BJ (cell line): Measurements from ENCODE around the gene SEL1L3. TPM values are rescaled to one million over a fixed set of nuclear protein-coding genes. Genes with fewer than 3 reads are reported as not detected.

ENCODE experiments used
- CTCF ChIA-PET: fragments of 350-600 bp; formaldehyde crosslinking; extraction: SDS; loops from one replicate; lab custom pipeline; 2021; ENCODE audit warnings: antibody characterized with exemption, inconsistent platforms; lab: Yijun Ruan, JAX
- POLR2A ChIA-PET: fragments of 300-600 bp; sonication (Branson Sonifier 250); formaldehyde crosslinking; extraction: SDS; loops from one replicate; lab custom pipeline; 2021; ENCODE audit warnings: antibody characterized with exemption; lab: Charles Lee
- DNase-seq: peaks from one replicate; pipeline ENCODE4 v3.0.0-alpha.2; 2011; ENCODE audit warnings: low read depth
- H3K27me3 ChIP-seq: 2 replicates; pipeline ENCODE4 v1.6.0; 2011; ENCODE audit warnings: low read length; ENCODE audit not compliant: control insufficient read depth, insufficient read depth
- H3K36me3 ChIP-seq: 2 replicates; pipeline ENCODE4 v1.5.1; 2011; ENCODE audit warnings: low read length; ENCODE audit not compliant: control insufficient read depth, insufficient read depth
- H3K4me3 ChIP-seq: 2 replicates; pipeline ENCODE4 v1.5.1; 2011; ENCODE audit warnings: low read depth, mild to moderate bottlenecking, control low read depth, low read length
- polyA plus RNA-seq: library from polyadenylated mRNA; depleted of rRNA; stranded (reverse); fragments of >200 nt; gene quantifications from 2 replicates; pipeline ENCODE4 v1.2.3, GENCODE V29; 2011
- TF ChIP-seq, protein P1 (sequence below): IDR thresholded peaks from 2 replicates; pipeline ENCODE4 v1.5.1; 2011; ENCODE audit warnings: low read depth, mild to moderate bottlenecking, control low read depth, inconsistent platforms, low read length, moderate library complexity; ENCODE audit not compliant: insufficient read depth

Gene SEL1L3
- polyA plus RNA-seq, 1 experiment: 13.0 TPM

DNA sequence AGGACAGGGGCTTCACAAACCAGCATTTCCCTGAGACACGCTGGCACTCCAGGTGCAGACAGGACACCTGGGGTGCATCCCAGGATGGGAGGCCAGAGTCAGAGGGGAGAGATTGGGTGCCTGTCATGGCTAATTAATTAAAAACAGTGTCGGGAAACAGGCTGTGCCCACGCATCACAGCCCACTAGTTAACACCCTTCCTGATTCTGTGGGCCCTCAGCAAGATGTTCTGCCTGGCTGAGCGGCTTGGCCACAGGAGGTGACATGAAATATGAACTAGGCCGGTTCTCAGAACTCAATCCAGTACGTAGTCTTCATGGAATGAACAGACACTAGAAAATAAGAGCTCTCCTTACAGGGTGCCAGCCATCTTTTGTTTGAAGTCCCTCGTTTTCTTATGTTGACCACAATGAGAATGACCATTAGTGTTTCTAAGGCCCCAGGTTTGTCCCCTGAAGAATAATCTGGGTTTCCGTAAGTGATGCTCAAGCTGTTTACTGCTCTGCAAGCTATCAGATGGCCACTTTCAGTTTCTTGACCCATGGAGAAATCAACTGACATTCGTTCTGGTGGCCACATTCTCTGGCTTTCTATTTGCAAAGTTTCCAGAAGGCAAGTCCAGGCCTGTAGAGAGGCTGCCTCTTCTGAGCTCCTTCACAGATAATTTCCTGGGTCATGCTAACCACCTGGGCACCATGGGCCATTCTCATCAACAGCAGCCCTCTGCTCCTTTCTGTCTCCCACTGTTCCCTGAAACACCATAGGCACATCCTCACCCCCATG, 134.9 kb downstream of the SEL1L3 start:
- CTCF ChIA-PET: interaction anchor here (1.0 to 1.5 kb wide), 2 partner anchors 40 to 288 kb away, joined by 3 read pairs; no protein-coding TSS in a partner anchor
- DNase-seq: no peak

DNA sequence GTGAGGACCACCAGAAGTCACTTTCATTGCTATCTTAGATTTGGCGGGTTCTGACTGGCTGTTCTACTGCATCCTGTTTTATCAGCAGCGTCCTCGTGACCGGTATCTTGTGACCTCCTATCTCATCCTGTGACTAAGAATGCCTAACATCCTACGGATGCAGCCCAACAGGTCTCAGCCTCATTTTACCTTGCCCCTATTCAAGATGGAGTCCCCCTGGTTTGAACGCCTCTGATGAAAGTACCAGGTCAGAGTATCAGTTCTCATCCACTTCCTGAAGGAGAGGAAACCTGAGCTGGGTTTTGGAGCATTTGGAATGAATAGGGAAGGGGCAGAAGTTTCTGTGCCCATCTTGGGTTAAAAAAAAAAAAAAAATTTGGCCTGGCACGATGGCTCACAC, 136.9 kb downstream of the SEL1L3 start:
- ChIA-PET CTCF (no interaction called here), POLR2A (interaction anchor here (0.7 kb wide), 1 partner anchor 21 kb away, joined by 5 read pairs; no protein-coding TSS in a partner anchor)
- DNase-seq: no peak
- H3K36me3 ChIP-seq: no peaks in the 10 kb centered on the region
- TF ChIP-seq, protein P1, sequence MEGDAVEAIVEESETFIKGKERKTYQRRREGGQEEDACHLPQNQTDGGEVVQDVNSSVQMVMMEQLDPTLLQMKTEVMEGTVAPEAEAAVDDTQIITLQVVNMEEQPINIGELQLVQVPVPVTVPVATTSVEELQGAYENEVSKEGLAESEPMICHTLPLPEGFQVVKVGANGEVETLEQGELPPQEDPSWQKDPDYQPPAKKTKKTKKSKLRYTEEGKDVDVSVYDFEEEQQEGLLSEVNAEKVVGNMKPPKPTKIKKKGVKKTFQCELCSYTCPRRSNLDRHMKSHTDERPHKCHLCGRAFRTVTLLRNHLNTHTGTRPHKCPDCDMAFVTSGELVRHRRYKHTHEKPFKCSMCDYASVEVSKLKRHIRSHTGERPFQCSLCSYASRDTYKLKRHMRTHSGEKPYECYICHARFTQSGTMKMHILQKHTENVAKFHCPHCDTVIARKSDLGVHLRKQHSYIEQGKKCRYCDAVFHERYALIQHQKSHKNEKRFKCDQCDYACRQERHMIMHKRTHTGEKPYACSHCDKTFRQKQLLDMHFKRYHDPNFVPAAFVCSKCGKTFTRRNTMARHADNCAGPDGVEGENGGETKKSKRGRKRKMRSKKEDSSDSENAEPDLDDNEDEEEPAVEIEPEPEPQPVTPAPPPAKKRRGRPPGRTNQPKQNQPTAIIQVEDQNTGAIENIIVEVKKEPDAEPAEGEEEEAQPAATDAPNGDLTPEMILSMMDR: no peak
- no peak overlapping the region for H3K4me3 ChIP-seq
- H3K27me3 ChIP-seq: peaks cover 2% of the 10 kb centered on the region; the same call in 1 of the 2 replicates

More for the DNA sequence above, 134.9 kb downstream of the SEL1L3 start:
- Histone ChIP-seq H3K27me3 (no peaks in the 10 kb centered on the region; the same call in 1 of the 2 replicates), H3K36me3 (no peaks in the 10 kb centered on the region), H3K4me3 (no peak overlapping the region)
- POLR2A ChIA-PET: no interaction called here
- TF ChIP-seq, protein P1: no peak

DNA sequence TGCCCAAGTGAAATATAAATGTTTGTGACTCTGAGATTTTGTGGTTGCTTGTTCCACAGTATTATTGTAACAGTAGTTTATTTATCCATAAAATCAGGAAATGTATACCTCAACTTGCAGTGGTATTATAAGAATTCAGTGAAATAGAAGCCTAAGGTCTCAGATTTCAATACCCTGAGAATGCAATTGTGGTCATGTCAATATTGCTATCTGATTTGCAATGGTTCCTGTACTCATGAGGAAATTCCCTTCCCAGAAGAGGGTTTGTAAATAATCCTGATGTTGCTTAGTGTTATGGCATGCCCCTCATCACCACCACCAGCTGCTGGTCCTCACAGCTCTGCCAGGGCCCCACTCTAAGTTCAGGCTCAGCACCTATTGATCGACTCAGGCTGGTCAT, 139.4 kb downstream of the SEL1L3 start:
- POLR2A ChIA-PET: no interaction called here

DNA sequence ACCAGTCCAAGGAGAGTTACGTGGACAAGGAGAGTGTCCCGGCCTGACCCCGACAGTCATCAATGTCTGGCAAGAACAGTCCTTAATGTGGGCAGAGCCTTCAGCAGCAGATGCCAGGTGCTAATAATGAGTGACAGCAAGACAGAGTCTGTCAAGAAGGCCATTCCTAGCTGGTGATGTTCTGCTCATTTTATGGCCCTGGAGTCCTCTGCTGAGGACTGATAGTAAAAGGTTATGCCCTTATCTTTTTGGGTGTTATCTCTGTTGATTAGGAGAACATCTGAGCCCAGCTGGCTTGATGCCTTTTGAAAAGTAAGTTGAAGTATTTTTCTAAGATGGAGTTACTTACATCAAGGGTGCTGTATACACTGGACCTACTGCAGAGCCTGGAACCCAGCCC, 139.8 kb downstream of the SEL1L3 start:
- TF ChIP-seq, protein P1: no peak
- DNase-seq: no peak
- Histone ChIP-seq H3K36me3 (no peaks in the 10 kb centered on the region), H3K4me3 (no peak overlapping the region), H3K27me3 (peaks cover 2% of the 10 kb centered on the region; the same call in 1 of the 2 replicates)
- CTCF ChIA-PET: no interaction called here
- POLR2A ChIA-PET: no interaction called here

More for the DNA sequence above, 139.4 kb downstream of the SEL1L3 start:
- Histone ChIP-seq H3K27me3 (peaks cover 2% of the 10 kb centered on the region; the same call in 1 of the 2 replicates), H3K4me3 (no peak overlapping the region), H3K36me3 (no peaks in the 10 kb centered on the region)
- CTCF ChIA-PET: no interaction called here
- TF ChIP-seq, protein P1: no peak
- DNase-seq: no peak

DNA sequence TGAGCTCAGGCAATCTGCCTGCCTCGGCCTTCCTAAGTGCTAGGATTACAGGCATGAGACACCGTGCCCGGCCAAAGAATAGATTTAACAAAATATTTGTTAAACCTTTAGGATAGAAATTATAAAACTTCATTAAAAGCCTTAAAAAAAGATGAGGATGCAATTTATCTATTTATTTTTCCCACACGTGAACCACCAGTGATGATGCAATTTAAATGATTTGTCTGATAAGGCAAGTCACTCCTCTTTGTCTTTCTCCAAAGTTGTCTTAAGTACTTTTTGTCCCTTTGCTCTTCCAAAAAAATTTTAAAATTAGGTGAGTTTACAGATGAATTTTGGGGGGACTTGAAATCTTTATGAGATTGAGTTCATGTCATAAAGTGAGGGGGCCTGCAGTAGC, 149.0 kb downstream of the SEL1L3 start:
- POLR2A ChIA-PET: no interaction called here
- no peak for DNase-seq
- TF ChIP-seq, protein P1: no peak
- Histone ChIP-seq H3K4me3 (no peak overlapping the region), H3K27me3 (no peaks in the 10 kb centered on the region), H3K36me3 (no peaks in the 10 kb centered on the region)
- CTCF ChIA-PET: no interaction called here
